DOHH2 (cell line): Measurements from ENCODE around the gene SPDYE8.
"Not testable (repeated sequence)": the region's sequence is repeated elsewhere in the genome, so short reads cannot be mapped to it uniquely, and the experiment has no call there.

ENCODE experiments used
- CTCF ChIP-seq: fragments of 200-600 bp; sonication (generic); IDR thresholded peaks from one replicate; pipeline ENCODE4 v1.5.1; 2014; ENCODE audit warnings: antibody characterized with exemption, mild to moderate bottlenecking, low read depth, low read length; ENCODE audit not compliant: poor library complexity, severe bottlenecking
- EZH2phosphoT487 ChIP-seq: fragments of 200-600 bp; sonication (generic); IDR thresholded peaks from 2 replicates; pipeline ENCODE4 v1.6.1; 2017; ENCODE audit warnings: borderline replicate concordance, mild to moderate bottlenecking, antibody characterized with exemption, low read length, moderate library complexity, mixed read lengths

GRCh38 chr7:72990146-72990913, 39.2 kb downstream of the SPDYE8 start:
- not testable (repeated sequence) for TF ChIP-seq CTCF, EZH2phosphoT487
